ENCODE results near the gene FBXO47. TPM values are rescaled to one million over a fixed set of nuclear protein-coding genes. Genes with fewer than 3 reads are reported as not detected.

FBXO47 gene, protein sequence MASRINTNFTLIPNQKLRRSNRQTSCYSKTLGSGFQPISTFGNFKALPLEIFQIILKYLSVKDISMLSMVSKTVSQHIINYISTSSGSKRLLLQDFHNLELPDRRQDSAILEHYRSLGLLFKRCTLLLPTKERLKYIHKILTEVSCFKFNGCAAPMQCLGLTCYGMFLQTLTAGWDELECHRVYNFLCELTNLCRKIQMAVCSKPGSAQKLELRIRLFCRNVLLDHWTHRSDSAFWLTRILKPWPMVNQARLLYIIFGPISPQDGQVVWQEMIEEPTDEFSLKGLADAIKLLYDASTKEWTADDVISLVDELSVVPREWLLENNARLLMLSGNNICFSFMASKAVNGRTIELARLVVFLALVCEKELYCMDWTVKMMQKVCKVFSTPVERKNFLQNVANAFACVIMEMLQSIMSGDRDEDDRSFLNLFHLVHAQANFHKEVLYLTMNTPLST
- total RNA-seq: under 1 TPM in 1 of 3 donors, not detected in 2; 0.08 TPM

GRCh38 chr17:38967290-38967738 is at the start of gene FBXO47:
TSS of gene FBXO47 (minus strand) at chr17:38967403. CDS start at chr17:38963025, 4,378 bp downstream.
- H3K4me3 Mint-ChIP-seq: peak within 1 kb of the TSS; percentile 75
- peak; percentile 75 for DNase-seq
- H3K9me3 Mint-ChIP-seq: no peaks in the 10 kb centered on the region
- no peaks in the 10 kb centered on the region for H3K36me3 Mint-ChIP-seq (ENCODE audit: insufficient read depth)
- H3K4me1 Mint-ChIP-seq (ENCODE audit: low read depth): peaks cover 12% of the 10 kb centered on the region
- no peaks in the 10 kb centered on the region for H3K27me3 Mint-ChIP-seq (ENCODE audit: low read depth)
- peak; percentile 98 for ATAC-seq

DNA sequence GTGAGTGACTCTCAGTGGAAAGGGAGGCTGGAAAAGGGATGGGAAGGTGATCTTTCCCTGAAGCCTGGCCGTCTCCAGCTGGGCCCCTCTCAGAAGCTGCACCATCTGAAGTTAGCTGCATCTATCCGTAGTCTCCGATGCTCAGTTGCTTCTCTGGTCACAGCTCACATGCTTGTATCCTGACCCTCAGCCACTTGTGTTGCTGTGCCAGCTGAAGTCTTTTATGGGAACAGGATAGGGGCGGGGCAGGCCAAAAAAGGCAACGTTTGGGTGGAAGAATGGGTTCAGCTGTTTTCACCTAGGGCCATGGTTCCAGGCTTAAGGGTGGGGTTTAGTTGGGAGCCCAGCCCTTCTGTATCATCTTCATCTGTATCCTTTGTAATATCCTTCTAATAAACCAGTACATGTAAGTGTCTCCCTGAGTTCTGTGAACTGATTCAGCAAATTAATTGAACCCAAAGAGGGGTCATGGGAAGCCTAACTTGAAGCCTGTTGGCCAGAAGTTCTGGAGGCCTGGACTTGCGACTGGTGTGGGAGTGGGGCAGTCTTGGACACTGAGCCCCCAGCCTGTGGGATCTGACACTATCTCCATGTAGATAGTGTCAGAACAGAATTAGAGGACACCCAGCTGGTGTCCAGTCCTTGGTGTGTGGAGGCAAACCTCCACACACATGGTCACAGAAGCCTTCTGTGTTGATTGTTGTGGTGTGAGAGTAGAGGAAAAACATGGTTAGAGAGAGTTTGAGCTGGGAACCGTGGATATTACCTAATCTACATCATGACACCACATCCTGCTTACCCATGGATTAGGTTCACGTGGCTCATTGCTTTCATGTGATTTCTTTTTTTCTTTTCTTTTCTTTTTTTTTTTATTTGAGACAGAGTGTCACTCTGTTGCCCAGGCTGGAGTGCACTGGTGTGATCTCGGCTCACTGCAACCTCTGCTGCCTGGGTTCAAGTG is 49.3 kb upstream of the FBXO47 start:
- no peaks in the 10 kb centered on the region for H3K36me3 Mint-ChIP-seq (ENCODE audit: insufficient read depth)
- ATAC-seq (no peak), DNase-seq (no peak)
- H3K27me3 Mint-ChIP-seq (ENCODE audit: low read depth): no peaks in the 10 kb centered on the region
- no peak overlapping the region for H3K4me3 Mint-ChIP-seq
- peaks cover 30% of the 10 kb centered on the region for H3K4me1 Mint-ChIP-seq (ENCODE audit: low read depth)
- no peaks in the 10 kb centered on the region for H3K9me3 Mint-ChIP-seq

DNA sequence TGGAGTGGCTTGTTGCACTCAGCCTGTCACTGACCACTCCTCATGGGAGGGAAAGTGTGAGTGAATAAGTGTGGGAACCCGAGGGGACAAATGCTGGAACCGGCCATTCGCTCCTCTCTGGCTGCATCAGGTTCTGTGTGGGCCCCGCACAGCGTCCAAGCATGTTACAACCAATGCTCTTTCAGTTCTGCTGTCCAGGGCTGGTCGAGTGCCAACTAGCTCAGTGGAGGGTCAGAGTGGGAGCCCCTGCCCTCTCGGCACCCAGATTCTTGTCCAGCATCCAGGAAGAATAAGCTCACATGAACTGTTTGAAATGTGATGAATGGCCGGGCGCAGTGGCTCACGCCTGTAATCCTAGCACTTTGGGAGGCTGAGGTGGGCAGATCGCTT is 48.3 kb upstream of the FBXO47 start:
- H3K4me1 Mint-ChIP-seq (ENCODE audit: low read depth): peaks cover 30% of the 10 kb centered on the region
- no peaks in the 10 kb centered on the region for H3K9me3 Mint-ChIP-seq
- H3K36me3 Mint-ChIP-seq (ENCODE audit: insufficient read depth): no peaks in the 10 kb centered on the region
- no peak for ATAC-seq
- no peaks in the 10 kb centered on the region for H3K27me3 Mint-ChIP-seq (ENCODE audit: low read depth)
- no peak overlapping the region for H3K4me3 Mint-ChIP-seq
- no peak for DNase-seq

GRCh38 chr17:39014795-39015545 is 47.8 kb upstream of the FBXO47 start:
- H3K36me3 Mint-ChIP-seq (ENCODE audit: insufficient read depth): no peaks in the 10 kb centered on the region
- peaks cover 30% of the 10 kb centered on the region for H3K4me1 Mint-ChIP-seq (ENCODE audit: low read depth)
- no peaks in the 10 kb centered on the region for H3K27me3 Mint-ChIP-seq (ENCODE audit: low read depth)
- ATAC-seq: no peak
- DNase-seq: no peak
- H3K9me3 Mint-ChIP-seq: no peaks in the 10 kb centered on the region
- H3K4me3 Mint-ChIP-seq: no peak overlapping the region

- Mint-ChIP-seq H3K4me3 (no peak overlapping the region), H3K27me3 (ENCODE audit: low read depth) (no peaks in the 10 kb centered on the region), H3K4me1 (ENCODE audit: low read depth) (peaks cover 30% of the 10 kb centered on the region), H3K36me3 (ENCODE audit: insufficient read depth) (no peaks in the 10 kb centered on the region), H3K9me3 (no peaks in the 10 kb centered on the region)
- DNase-seq: no peak
- no peak for ATAC-seq
Measured at GRCh38 chr17:39014044-39014794, 47.0 kb upstream of the FBXO47 start.

GRCh38 chr17:39012725-39013124 is 45.5 kb upstream of the FBXO47 start:
- no peak overlapping the region for H3K4me3 Mint-ChIP-seq
- no peak for ATAC-seq

DNA sequence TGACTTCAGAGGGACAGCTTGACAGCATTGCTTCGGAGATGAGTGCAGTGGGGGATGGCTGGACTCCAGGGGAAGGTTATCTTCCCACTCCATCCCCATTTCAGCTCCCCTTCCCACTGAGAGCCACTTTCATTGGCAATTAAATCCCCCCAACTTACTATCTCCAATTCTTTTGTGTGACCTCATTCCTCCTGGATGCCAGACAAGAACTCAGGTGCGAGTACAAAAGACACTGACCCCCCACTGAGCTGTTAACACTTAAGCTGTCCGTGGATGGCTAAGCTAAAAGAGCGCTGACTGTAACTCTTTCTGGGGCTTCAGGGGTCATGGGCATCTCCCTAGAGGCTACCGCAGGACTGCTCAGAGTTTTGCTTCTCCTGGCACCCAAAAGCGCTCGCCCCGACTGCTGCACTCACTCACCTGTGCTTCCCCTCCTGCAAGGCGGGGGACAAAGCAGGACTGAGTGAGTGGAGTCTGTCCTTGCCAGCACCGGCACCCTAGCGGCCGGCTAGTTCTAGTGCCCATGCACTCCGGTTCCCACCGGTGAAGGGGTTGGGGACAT is 44.8 kb upstream of the FBXO47 start:
- no peak overlapping the region for H3K4me3 Mint-ChIP-seq
- peaks cover 11% of the 10 kb centered on the region for H3K4me1 Mint-ChIP-seq (ENCODE audit: low read depth)
- no peaks in the 10 kb centered on the region for H3K27me3 Mint-ChIP-seq (ENCODE audit: low read depth)
- DNase-seq: no peak
- H3K36me3 Mint-ChIP-seq (ENCODE audit: insufficient read depth): no peaks in the 10 kb centered on the region
- H3K9me3 Mint-ChIP-seq: no peaks in the 10 kb centered on the region
- no peak for ATAC-seq

More at GRCh38 chr17:39012725-39013124, 45.5 kb upstream of the FBXO47 start:
- peaks cover 17% of the 10 kb centered on the region for H3K4me1 Mint-ChIP-seq (ENCODE audit: low read depth)
- DNase-seq: no peak
- no peaks in the 10 kb centered on the region for H3K27me3 Mint-ChIP-seq (ENCODE audit: low read depth)
- no peaks in the 10 kb centered on the region for H3K9me3 Mint-ChIP-seq
- H3K36me3 Mint-ChIP-seq (ENCODE audit: insufficient read depth): no peaks in the 10 kb centered on the region

- ATAC-seq: no peak
- no peaks in the 10 kb centered on the region for H3K36me3 Mint-ChIP-seq (ENCODE audit: insufficient read depth)
- DNase-seq: no peak
- peaks cover 2% of the 10 kb centered on the region for H3K4me1 Mint-ChIP-seq (ENCODE audit: low read depth)
- no peak overlapping the region for H3K4me3 Mint-ChIP-seq
- H3K27me3 Mint-ChIP-seq (ENCODE audit: low read depth): no peaks in the 10 kb centered on the region
- no peaks in the 10 kb centered on the region for H3K9me3 Mint-ChIP-seq
Measured at GRCh38 chr17:39009581-39010001, 42.4 kb upstream of the FBXO47 start.

DNA sequence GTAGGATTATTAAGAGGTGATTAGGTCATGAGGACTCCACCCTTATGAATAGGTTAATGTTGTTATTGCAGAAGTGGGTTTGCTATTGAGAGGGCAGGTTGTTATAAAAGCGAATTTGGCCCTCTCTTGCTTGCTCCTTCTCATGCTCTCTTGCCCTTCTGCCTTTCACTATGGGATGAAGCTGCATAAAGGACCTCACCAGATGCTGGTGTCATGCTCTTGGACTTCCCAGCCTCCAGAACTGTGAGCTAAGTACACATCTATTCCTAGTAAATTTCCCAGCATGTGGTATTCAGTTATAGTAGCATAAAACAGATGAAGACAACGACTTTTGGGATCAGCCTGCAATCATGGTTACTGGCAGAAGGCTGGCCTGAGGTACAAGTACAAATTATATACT is 41.4 kb upstream of the FBXO47 start:
- DNase-seq (no peak), ATAC-seq (no peak)
- no peaks in the 10 kb centered on the region for H3K9me3 Mint-ChIP-seq
- no peaks in the 10 kb centered on the region for H3K36me3 Mint-ChIP-seq (ENCODE audit: insufficient read depth)
- no peaks in the 10 kb centered on the region for H3K27me3 Mint-ChIP-seq (ENCODE audit: low read depth)
- no peak overlapping the region for H3K4me3 Mint-ChIP-seq
- peaks cover 2% of the 10 kb centered on the region for H3K4me1 Mint-ChIP-seq (ENCODE audit: low read depth)

GRCh38 chr17:39002991-39003715 is 36.0 kb upstream of the FBXO47 start:
- peaks cover 24% of the 10 kb centered on the region for H3K4me1 Mint-ChIP-seq (ENCODE audit: low read depth)
- H3K9me3 Mint-ChIP-seq: no peaks in the 10 kb centered on the region
- peak; percentile 24 for DNase-seq
- peaks cover 4% of the 10 kb centered on the region for H3K27me3 Mint-ChIP-seq (ENCODE audit: low read depth)
- H3K4me3 Mint-ChIP-seq: peak overlapping the region; percentile 47
- ATAC-seq: peak; percentile 84 to 86
- no peaks in the 10 kb centered on the region for H3K36me3 Mint-ChIP-seq (ENCODE audit: insufficient read depth)

DNA sequence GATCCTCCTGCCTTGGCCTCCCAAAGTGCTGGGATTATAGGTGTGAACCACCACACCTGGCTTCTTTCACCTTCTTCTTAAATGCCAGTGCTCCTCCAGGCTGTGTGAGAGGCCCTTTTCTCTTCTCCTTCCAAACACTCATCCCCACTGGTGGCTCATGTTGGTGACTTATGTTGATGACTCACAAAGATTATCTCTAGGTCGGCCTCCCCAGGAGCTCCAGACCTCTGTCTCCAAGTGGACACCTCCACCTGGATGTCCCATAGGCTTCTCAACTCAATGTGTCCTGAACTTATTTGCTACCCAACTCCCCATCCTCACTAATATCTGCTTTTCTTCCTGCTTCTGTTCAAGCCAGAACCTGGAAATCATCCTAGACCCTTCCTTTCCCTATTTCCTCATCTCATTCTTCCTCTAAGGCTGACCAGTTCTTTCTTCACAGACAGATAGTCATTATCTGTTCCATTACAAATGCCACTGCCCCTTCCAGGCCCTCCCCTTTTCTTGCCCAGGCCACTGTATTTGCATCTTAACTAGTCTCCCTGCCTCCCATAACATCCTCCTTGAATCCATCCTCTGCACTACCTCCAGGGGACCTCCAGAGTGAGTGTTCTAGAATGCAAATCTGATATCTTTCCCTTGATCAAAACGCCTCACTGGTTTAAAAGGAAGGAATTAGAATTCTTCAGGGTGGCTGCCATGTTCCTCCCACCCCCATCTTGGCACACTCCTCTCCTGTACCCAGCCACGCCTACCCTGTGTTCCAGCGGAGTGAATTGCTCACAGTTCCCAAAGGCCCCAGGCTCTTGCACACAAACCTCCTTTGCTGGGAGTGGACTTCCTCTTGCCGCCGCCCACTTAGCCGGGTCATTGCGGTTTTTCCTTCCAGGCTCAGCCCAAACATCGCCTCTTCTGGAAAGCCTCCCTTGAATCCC is 34.8 kb upstream of the FBXO47 start:
- ATAC-seq (no peak), DNase-seq (no peak)
- no peaks in the 10 kb centered on the region for H3K36me3 Mint-ChIP-seq (ENCODE audit: insufficient read depth)
- peaks cover 4% of the 10 kb centered on the region for H3K27me3 Mint-ChIP-seq (ENCODE audit: low read depth)
- peaks cover under 1% of the 10 kb centered on the region for H3K9me3 Mint-ChIP-seq
- H3K4me3 Mint-ChIP-seq: no peak overlapping the region
- peaks cover 24% of the 10 kb centered on the region for H3K4me1 Mint-ChIP-seq (ENCODE audit: low read depth)

All from activated T-cell treated with anti-CD3 and anti-CD28 coated beads, Interleukin-2, amount 50 U/mL, for 4 hours (primary cell).